ENCODE results near the gene PIP4K2A. TPM values are rescaled to one million over a fixed set of nuclear protein-coding genes. Genes with fewer than 3 reads are reported as not detected.

Gene PIP4K2A
- total RNA-seq, 4 donors from 2014 or later = 29.3 to 52.4 (median 34.5) TPM

GRCh38 chr10:22672319-22673090, 41.9 kb downstream of the PIP4K2A start:
- Histone ChIP-seq H3K4me1 (peaks cover 0 to 36% (median 4%) of the 10 kb centered on the region in 4 donors), H3K27me3 (no peaks in the 10 kb centered on the region), H3K9me3 (no peaks in the 10 kb centered on the region), H3K27ac (no peak overlapping the region), H3K36me3 (no peaks in the 10 kb centered on the region), H3K4me3 (no peak overlapping the region)
- no peak for DNase-seq (ENCODE audit: low spot score in 2 of 2)
- no peak for TF ChIP-seq EP300 (IDR thresholded peaks at IDR 0.05)
- no peak for TF ChIP-seq CTCF (IDR thresholded peaks at IDR 0.05)
- no peak for TF ChIP-seq POLR2A (IDR thresholded peaks at IDR 0.05)
- 82 to 86% methylated on average over 7 of the region's 7 CpGs for WGBS, 2 donors

- Histone ChIP-seq H3K4me1 (peaks cover 0 to 45% (median 6%) of the 10 kb centered on the region in 4 donors), H3K4me3 (no peak overlapping the region), H3K9me3 (no peaks in the 10 kb centered on the region), H3K36me3 (no peaks in the 10 kb centered on the region), H3K27ac (no peak overlapping the region), H3K27me3 (no peaks in the 10 kb centered on the region)
- DNase-seq (ENCODE audit: low spot score in 2 of 2) = no peak
- TF ChIP-seq CTCF (IDR thresholded peaks at IDR 0.05) = no peak
- TF ChIP-seq EP300 (IDR thresholded peaks at IDR 0.05) = peak in 1 of 2 donors; percentile 41
- WGBS, 2 donors = 66 to 68% methylated on average over 5 of the region's 5 CpGs
These were observed 43.6 kb downstream of the PIP4K2A start for GRCh38 chr10:22670788-22671187.

DNA sequence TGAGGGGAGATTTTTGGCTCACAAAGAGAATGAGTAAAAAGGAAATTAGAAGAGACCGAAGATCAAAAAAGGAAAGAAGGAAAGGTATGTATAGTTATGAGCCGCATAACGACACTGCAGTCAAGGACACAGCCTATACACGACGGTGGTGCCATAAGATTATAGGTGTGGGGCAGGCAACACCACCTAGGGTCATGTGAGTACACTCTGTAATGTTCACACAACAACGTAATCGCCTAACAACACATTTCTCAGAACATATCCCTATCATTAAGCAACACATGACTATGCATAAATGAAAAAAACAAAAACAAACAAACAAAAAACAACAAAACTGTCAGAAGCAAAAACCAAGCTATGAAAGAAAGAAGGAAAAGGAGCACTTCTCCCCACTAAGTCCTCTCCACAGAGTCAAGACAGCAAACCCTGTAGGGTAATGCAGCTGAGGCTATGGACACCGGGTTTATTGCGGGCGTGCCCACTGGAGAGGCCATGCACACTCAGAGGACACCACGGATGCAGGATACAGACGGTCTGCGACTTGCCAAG, 45.1 kb downstream of the PIP4K2A start:
- Histone ChIP-seq H3K4me1 (peaks cover 0 to 48% (median 4%) of the 10 kb centered on the region in 4 donors), H3K36me3 (no peaks in the 10 kb centered on the region), H3K27me3 (no peaks in the 10 kb centered on the region), H3K27ac (no peak overlapping the region), H3K4me3 (no peak overlapping the region), H3K9me3 (no peaks in the 10 kb centered on the region)
- no peak for DNase-seq (ENCODE audit: low spot score in 2 of 2)
- no peak for TF ChIP-seq CTCF (IDR thresholded peaks at IDR 0.05)
- TF ChIP-seq EP300 (IDR thresholded peaks at IDR 0.05) = no peak
- no peak for TF ChIP-seq POLR2A (IDR thresholded peaks at IDR 0.05)
- 93% methylated on average over 13 of the region's 13 CpGs for WGBS, 2 donors

DNA sequence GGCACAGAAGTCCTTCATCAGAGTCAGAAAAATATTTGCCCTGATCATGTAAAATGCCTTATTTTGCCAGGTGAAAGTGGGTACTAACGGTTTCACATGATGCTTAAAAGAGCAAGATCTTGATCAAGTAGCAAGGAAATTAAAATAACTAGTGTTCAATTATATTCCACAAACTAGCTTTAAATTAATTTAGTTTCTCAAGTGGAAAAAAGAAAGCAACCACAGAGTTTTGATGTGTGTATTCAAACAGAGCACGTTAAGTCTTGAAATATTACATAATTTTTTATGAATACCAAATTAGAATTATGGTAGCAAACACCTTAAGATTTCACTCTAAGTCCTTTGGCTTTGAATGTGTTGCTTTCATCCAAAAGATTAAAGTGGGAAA, 47.3 kb downstream of the PIP4K2A start:
- no peak overlapping the region for H3K4me3 ChIP-seq
- TF ChIP-seq CTCF (IDR thresholded peaks at IDR 0.05) = no peak
- no peak for TF ChIP-seq POLR2A (IDR thresholded peaks at IDR 0.05)
- TF ChIP-seq EP300 (IDR thresholded peaks at IDR 0.05) = no peak
- WGBS, 2 donors = 77 to 91% methylated on average over 2 of the region's 2 CpGs
- H3K9me3 ChIP-seq = no peaks in the 10 kb centered on the region
- DNase-seq (ENCODE audit: low spot score in 2 of 2) = no peak
- no peaks in the 10 kb centered on the region for H3K36me3 ChIP-seq
- H3K27me3 ChIP-seq = no peaks in the 10 kb centered on the region
- peaks cover 0 to 44% (median 9%) of the 10 kb centered on the region in 4 donors for H3K4me1 ChIP-seq
- no peak overlapping the region for H3K27ac ChIP-seq
